ENCODE data around the gene ARRB1. TPM values are rescaled to one million over a fixed set of nuclear protein-coding genes. Genes with fewer than 3 reads are reported as not detected.
"Not testable (repeated sequence)": the region's sequence is repeated elsewhere in the genome, so short reads cannot be mapped to it uniquely, and the experiment has no call there.

Gene ARRB1
- total and polyA plus RNA-seq, 9 of the 15 experiments (the other 6 are each of a cell fraction or from before 2014, with no cell fraction given) = 6.6 to 45.4 (median 28.5) TPM

DNA sequence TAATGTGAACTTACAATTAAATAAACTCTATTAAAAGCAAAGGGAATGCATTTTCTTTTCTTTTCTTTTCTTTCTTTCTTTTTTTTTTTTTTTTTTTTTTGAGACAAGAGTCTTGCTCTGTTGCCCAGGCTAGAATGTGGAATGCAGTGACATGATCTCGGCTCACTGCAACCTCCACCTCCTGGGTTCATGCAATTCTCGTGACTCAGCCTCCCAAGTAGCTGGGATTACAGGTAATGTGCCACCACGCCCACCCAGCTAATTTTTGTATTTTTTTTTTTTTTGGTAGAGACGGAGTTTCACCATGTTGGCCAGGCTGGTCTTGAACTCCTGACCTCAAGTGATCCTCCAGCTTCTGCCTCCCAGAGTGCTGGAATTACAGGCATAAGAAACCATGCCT lies 46.5 kb downstream of the ARRB1 start:
- TF ChIP-seq ZNF121 (CRISPR knock-in tag; conservative IDR thresholded peaks at IDR 0.05) = peak; percentile 35; the same call in 1 of the 2 replicates
- POLR2A ChIA-PET = interaction anchor here (1.5 kb wide), 1 partner anchor 13 kb away, joined by 6 read pairs; no protein-coding TSS in a partner anchor
- not testable (repeated sequence) for H3K9me1 ChIP-seq (ENCODE audit: control insufficient read depth, insufficient read depth, low read length)

DNA sequence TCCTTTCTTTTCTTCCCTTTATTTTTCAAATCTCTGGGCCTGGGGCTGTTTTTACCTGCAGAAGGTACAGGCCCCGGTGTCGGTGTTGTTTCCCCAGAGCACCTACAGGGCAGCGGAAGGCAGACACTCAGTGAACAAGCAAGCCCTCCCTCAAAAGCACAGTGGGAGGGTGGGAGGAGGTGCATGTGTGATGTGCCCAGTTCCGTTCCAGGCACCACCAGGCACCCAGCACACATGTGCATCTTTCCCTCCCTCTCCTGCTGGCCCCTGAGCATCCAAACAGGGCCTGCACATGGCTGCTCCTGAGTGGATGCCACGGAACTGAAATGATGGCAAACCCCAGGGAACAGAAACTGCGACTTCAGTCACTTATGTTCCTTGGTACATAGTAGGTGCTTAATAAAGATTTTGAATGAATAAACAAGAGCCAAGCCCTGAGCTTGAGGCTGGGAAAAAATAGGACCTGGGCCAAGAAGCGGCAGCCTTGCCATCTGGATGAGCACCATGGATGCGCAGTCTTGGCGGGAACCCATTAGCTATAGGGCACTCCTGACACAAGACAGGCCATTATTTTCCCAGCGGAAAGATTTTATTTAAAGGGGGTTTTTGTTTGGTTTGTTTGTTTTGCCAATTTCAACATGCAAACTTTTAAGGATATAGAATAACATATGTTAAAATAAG lies 47.8 kb downstream of the ARRB1 start:
- POLR2A ChIA-PET = interaction anchor here (0.7 to 1.5 kb wide), 2 partner anchors 12 to 39 kb away, joined by 3 to 6 read pairs; no protein-coding TSS in a partner anchor
- no TSS peak for BruUV-seq (replicated peaks)
- TF ChIP-seq, protein P1, sequence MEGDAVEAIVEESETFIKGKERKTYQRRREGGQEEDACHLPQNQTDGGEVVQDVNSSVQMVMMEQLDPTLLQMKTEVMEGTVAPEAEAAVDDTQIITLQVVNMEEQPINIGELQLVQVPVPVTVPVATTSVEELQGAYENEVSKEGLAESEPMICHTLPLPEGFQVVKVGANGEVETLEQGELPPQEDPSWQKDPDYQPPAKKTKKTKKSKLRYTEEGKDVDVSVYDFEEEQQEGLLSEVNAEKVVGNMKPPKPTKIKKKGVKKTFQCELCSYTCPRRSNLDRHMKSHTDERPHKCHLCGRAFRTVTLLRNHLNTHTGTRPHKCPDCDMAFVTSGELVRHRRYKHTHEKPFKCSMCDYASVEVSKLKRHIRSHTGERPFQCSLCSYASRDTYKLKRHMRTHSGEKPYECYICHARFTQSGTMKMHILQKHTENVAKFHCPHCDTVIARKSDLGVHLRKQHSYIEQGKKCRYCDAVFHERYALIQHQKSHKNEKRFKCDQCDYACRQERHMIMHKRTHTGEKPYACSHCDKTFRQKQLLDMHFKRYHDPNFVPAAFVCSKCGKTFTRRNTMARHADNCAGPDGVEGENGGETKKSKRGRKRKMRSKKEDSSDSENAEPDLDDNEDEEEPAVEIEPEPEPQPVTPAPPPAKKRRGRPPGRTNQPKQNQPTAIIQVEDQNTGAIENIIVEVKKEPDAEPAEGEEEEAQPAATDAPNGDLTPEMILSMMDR (IDR thresholded peaks at IDR 0.05 in 2 of 3, conservative IDR thresholded peaks at IDR 0.05 in 1 of 3; ENCODE audit: insufficient read depth in 2 of 3, low read depth in 1 of 3, low read length in 3 of 3) = no peak
- TF ChIP-seq, protein P2, sequence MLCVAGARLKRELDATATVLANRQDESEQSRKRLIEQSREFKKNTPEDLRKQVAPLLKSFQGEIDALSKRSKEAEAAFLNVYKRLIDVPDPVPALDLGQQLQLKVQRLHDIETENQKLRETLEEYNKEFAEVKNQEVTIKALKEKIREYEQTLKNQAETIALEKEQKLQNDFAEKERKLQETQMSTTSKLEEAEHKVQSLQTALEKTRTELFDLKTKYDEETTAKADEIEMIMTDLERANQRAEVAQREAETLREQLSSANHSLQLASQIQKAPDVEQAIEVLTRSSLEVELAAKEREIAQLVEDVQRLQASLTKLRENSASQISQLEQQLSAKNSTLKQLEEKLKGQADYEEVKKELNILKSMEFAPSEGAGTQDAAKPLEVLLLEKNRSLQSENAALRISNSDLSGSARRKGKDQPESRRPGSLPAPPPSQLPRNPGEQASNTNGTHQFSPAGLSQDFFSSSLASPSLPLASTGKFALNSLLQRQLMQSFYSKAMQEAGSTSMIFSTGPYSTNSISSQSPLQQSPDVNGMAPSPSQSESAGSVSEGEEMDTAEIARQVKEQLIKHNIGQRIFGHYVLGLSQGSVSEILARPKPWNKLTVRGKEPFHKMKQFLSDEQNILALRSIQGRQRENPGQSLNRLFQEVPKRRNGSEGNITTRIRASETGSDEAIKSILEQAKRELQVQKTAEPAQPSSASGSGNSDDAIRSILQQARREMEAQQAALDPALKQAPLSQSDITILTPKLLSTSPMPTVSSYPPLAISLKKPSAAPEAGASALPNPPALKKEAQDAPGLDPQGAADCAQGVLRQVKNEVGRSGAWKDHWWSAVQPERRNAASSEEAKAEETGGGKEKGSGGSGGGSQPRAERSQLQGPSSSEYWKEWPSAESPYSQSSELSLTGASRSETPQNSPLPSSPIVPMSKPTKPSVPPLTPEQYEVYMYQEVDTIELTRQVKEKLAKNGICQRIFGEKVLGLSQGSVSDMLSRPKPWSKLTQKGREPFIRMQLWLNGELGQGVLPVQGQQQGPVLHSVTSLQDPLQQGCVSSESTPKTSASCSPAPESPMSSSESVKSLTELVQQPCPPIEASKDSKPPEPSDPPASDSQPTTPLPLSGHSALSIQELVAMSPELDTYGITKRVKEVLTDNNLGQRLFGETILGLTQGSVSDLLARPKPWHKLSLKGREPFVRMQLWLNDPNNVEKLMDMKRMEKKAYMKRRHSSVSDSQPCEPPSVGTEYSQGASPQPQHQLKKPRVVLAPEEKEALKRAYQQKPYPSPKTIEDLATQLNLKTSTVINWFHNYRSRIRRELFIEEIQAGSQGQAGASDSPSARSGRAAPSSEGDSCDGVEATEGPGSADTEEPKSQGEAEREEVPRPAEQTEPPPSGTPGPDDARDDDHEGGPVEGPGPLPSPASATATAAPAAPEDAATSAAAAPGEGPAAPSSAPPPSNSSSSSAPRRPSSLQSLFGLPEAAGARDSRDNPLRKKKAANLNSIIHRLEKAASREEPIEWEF (CRISPR knock-in tag; IDR thresholded peaks at IDR 0.05) = no peak
- TF ChIP-seq ADNP (tag; IDR thresholded peaks at IDR 0.05) = no peak
- TF ChIP-seq SPI1 (IDR thresholded peaks at IDR 0.05; ENCODE audit: borderline replicate concordance, low read depth, low read length) = no peak
- no peak for TF ChIP-seq HNRNPH1 (optimal IDR thresholded peaks at IDR 0.05; ENCODE audit: low read depth, low read length)

More for the DNA sequence above, 46.5 kb downstream of the ARRB1 start:
- CTCF ChIA-PET (ENCODE audit: low intra/inter-chr PET ratio); H3K9ac ChIP-seq (ENCODE audit: insufficient read depth in 1 of 2, low read depth in 2 of 2, low read length in 2 of 2); H3K27me3 ChIP-seq (ENCODE audit: control insufficient read depth in 2 of 2, insufficient read depth in 2 of 2, low read length in 2 of 2); H3K4me1 ChIP-seq (replicated peaks in 1 of 2; ENCODE audit: control insufficient read depth in 2 of 2, insufficient read depth in 2 of 2, low read length in 2 of 2); ATAC-seq; intact Hi-C loops (cut with micrococcal nuclease); H3K79me2 ChIP-seq (ENCODE audit: control insufficient read depth, insufficient read depth, low read length); H3K27ac ChIP-seq (ENCODE audit: extremely low read depth, low read depth, low read length); in situ Hi-C loops (cut with MboI); H3K9me3 ChIP-seq (replicated peaks; ENCODE audit: control insufficient read depth, insufficient read depth, low read depth, low read length); H2AFZ ChIP-seq (ENCODE audit: low read depth, low read length); FAIRE-seq; H3K36me3 ChIP-seq (ENCODE audit: control insufficient read depth, insufficient read depth, low read length); H3K4me3 ChIP-seq; BruUV-seq (replicated peaks); DNase-seq (ENCODE audit: extremely low read depth in 1 of 4, low spot score in 3 of 4); H4K20me1 ChIP-seq (replicated peaks; ENCODE audit: control insufficient read depth, insufficient read depth, low read length); H3K4me2 ChIP-seq (ENCODE audit: insufficient read depth, low read length): not testable (repeated sequence)
- 0% methylated on average over 1 of the region's 4 CpGs for WGBS (ENCODE audit: insufficient coverage, low coverage, missing lambda C conversion rate)

More for the DNA sequence above, 47.8 kb downstream of the ARRB1 start:
- Histone ChIP-seq H3K9ac (ENCODE audit: insufficient read depth in 1 of 2, low read depth in 2 of 2, low read length in 2 of 2) (no peak overlapping the region), H3K79me2 (ENCODE audit: control insufficient read depth, insufficient read depth, low read length) (no peaks in the 10 kb centered on the region; the same call in 2 of the 3 replicates), H3K4me3 (no peak overlapping the region), H3K9me3 (replicated peaks; ENCODE audit: control insufficient read depth, insufficient read depth, low read depth, low read length) (no peaks in the 10 kb centered on the region), H2AFZ (ENCODE audit: low read depth, low read length) (no peak overlapping the region), H4K20me1 (replicated peaks; ENCODE audit: control insufficient read depth, insufficient read depth, low read length) (peaks cover 6% of the 10 kb centered on the region), H3K36me3 (ENCODE audit: control insufficient read depth, insufficient read depth, low read length) (no peaks in the 10 kb centered on the region; the same call in 2 of the 3 replicates), H3K27me3 (ENCODE audit: control insufficient read depth in 2 of 2, insufficient read depth in 2 of 2, low read length in 2 of 2) (no peaks in the 10 kb centered on the region), H3K4me1 (replicated peaks in 1 of 2; ENCODE audit: control insufficient read depth in 2 of 2, insufficient read depth in 2 of 2, low read length in 2 of 2) (0 out of 5 replicates have a peak, but pooled peaks cover 0 to 3% of the 10 kb centered on the region in 2 experiments), H3K27ac (ENCODE audit: extremely low read depth, low read depth, low read length) (no peak overlapping the region), H3K4me2 (ENCODE audit: insufficient read depth, low read length) (no peak overlapping the region), H3K9me1 (ENCODE audit: control insufficient read depth, insufficient read depth, low read length) (no peaks in the 10 kb centered on the region)
- CTCF ChIA-PET (ENCODE audit: low intra/inter-chr PET ratio) = no interaction called here
- 79% methylated on average over 9 of the region's 10 CpGs for WGBS (ENCODE audit: insufficient coverage, low coverage, missing lambda C conversion rate)
- intact Hi-C loops (cut with micrococcal nuclease) = no loop called here
- DNase-seq (ENCODE audit: extremely low read depth in 1 of 4, low spot score in 3 of 4) (no peak), FAIRE-seq (no peak), ATAC-seq (no peak)
- in situ Hi-C loops (cut with MboI) = no loop called here
